ENCODE measurements around the gene GHRHR.

DNA sequence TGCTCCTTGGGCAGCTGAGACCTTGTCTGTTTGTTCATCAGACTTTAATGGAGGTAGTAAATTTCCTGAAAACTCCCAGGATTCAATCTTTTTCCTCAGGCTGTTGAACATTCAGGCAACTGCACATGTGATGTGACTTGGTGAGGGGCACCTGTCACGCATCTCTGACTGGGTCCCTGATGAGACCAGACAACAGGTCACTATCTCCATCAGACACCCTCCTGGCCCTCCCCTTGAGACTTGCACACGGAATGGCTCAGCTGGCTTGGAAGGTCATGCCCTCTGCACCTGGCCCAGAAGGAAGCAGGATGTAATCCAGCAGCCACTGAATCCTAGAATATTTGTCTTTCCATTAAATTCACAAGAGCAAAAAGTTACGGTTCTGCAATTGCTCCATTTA, 36.2 kb upstream of the GHRHR start:
- TF ChIP-seq, protein P1, sequence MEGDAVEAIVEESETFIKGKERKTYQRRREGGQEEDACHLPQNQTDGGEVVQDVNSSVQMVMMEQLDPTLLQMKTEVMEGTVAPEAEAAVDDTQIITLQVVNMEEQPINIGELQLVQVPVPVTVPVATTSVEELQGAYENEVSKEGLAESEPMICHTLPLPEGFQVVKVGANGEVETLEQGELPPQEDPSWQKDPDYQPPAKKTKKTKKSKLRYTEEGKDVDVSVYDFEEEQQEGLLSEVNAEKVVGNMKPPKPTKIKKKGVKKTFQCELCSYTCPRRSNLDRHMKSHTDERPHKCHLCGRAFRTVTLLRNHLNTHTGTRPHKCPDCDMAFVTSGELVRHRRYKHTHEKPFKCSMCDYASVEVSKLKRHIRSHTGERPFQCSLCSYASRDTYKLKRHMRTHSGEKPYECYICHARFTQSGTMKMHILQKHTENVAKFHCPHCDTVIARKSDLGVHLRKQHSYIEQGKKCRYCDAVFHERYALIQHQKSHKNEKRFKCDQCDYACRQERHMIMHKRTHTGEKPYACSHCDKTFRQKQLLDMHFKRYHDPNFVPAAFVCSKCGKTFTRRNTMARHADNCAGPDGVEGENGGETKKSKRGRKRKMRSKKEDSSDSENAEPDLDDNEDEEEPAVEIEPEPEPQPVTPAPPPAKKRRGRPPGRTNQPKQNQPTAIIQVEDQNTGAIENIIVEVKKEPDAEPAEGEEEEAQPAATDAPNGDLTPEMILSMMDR (IDR thresholded peaks at IDR 0.05) = no peak
- no peak for TF ChIP-seq EZH2 (IDR thresholded peaks at IDR 0.05; ENCODE audit: borderline replicate concordance, insufficient read depth, low read depth, low read length, poor library complexity, severe bottlenecking)

Measured in B cell (primary cell).